ENCODE data around the gene GRP.

- TF ChIP-seq POLR2A (IDR thresholded peaks at IDR 0.05; ENCODE audit: low read depth, low read length) (no peak), POLR2AphosphoS5 (IDR thresholded peaks at IDR 0.05; ENCODE audit: low read depth, low read length) (no peak)
Measured at GRCh38 chr18:59238385-59238784, 18.4 kb downstream of the GRP start.
